Mesothelial cell of epicardium (in vitro differentiated cells): Measurements from ENCODE around the gene GNAI3. TPM values are rescaled to one million over a fixed set of nuclear protein-coding genes. Genes with fewer than 3 reads are reported as not detected.

ENCODE experiments used
- DNase-seq, 2 experiments: peaks; one replicate each; pipeline ENCODE4 v3.0.0; 2021; ENCODE audit warnings: low spot score in 2 of 2; ENCODE audit not compliant: unreplicated experiment in 2 of 2
- H3K27ac Mint-ChIP-seq: 2 replicates; pipeline ENCODE4 v1.8.0; 2021; ENCODE audit warnings: mixed read lengths
- H3K27me3 Mint-ChIP-seq: 2 replicates; pipeline ENCODE4 v1.8.0; 2021; ENCODE audit warnings: low read depth, mixed read lengths
- H3K36me3 Mint-ChIP-seq: 2 replicates; pipeline ENCODE4 v1.8.0; 2021; ENCODE audit warnings: mixed read lengths
- H3K4me1 Mint-ChIP-seq: 2 replicates; pipeline ENCODE4 v1.8.0; 2021; ENCODE audit warnings: mixed read lengths
- H3K4me3 Mint-ChIP-seq: 2 replicates; pipeline ENCODE4 v1.8.0; 2021; ENCODE audit warnings: mild to moderate bottlenecking, moderate library complexity, mixed read lengths
- H3K9me3 Mint-ChIP-seq: 2 replicates; pipeline ENCODE4 v1.8.0; 2021; ENCODE audit warnings: mixed read lengths
- total RNA-seq: library from RNA; stranded (reverse); gene quantifications from 3 replicates; pipeline ENCODE4 v1.2.1, GENCODE V29; 2021
- TF ChIP-seq, protein P1 (sequence below): fragments of 200-600 bp; sonication (generic); IDR thresholded peaks from one replicate; pipeline ENCODE4 v1.5.0; 2021; ENCODE audit warnings: antibody characterized with exemption; ENCODE audit not compliant: unreplicated experiment

Gene GNAI3
- total RNA-seq, 1 donor from 2014 or later, result 8.2 TPM

DNA sequence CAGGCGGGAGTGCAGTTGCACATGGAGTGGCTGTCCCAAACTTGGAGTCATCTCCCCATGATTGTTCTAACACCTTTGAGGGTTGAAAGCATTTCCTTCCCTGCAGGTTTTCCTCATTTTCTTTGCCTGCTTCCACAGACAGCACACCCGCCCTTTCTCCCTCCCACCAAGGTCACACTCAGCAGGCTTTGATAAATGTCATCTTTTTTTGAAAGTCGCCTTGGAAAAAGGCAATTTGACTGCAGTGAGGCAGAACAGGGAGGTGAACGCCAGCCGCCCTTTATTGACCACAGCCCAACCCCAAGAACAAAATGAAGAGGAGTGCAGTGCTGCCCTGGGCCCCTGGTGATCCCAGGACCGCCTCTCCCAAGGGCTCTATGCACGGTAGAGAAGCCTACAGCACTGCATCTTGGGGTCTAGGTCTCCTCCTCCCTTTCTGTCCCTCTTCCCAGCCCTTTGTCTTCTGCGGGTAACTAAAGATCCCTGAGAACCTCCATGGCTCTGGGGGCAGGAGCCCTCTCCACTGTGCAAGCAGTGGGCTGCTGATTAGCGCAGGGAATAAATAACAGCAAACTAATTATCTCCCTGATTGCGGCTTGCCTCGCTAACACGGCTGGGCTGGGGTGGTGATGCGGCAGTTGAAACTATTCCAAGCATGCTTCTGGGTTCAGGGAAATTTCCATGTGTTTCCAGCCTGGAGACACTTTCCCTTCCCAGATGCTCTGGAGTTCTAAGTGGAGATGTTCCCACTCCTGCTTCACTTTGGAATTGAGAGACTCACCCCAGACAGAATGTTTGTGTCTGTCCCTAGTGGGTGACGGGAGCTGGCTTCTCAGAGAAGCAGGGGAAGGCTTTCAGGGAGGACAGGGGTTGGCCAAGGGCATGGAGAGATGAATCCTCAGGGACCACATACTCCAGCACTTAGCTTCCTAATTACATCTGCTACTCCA is 27.1 kb upstream of the GNAI3 start:
- Mint-ChIP-seq H3K4me1 (no peaks in the 10 kb centered on the region), H3K4me3 (no peak overlapping the region), H3K27ac (no peak overlapping the region), H3K27me3 (peaks cover 36% of the 10 kb centered on the region), H3K9me3 (no peaks in the 10 kb centered on the region), H3K36me3 (no peaks in the 10 kb centered on the region)
- DNase-seq, result no peak
- TF ChIP-seq, protein P1, sequence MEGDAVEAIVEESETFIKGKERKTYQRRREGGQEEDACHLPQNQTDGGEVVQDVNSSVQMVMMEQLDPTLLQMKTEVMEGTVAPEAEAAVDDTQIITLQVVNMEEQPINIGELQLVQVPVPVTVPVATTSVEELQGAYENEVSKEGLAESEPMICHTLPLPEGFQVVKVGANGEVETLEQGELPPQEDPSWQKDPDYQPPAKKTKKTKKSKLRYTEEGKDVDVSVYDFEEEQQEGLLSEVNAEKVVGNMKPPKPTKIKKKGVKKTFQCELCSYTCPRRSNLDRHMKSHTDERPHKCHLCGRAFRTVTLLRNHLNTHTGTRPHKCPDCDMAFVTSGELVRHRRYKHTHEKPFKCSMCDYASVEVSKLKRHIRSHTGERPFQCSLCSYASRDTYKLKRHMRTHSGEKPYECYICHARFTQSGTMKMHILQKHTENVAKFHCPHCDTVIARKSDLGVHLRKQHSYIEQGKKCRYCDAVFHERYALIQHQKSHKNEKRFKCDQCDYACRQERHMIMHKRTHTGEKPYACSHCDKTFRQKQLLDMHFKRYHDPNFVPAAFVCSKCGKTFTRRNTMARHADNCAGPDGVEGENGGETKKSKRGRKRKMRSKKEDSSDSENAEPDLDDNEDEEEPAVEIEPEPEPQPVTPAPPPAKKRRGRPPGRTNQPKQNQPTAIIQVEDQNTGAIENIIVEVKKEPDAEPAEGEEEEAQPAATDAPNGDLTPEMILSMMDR, result no peak

DNA sequence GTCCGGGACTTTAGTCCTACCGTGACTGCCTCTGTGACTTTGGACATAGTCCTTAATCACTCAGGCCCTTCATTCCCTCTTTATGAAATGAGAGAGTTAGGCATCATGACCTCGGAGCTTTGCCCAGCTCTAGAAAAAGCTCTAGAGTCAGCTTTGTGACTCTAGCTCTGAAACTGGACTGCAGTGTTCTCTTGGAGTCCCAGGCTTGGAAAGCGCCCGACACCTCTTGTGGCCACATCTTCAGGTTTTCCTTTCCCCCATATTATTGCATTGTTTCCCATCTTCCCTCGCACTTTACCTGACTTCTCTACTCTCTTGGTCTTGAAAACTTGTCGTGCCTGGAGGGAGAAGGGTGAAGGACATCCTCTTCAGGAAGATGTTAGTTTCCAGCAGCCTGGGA is 26.4 kb upstream of the GNAI3 start:
- no peaks in the 10 kb centered on the region for H3K9me3 Mint-ChIP-seq
- no peak overlapping the region for H3K27ac Mint-ChIP-seq
- no peaks in the 10 kb centered on the region for H3K4me1 Mint-ChIP-seq
- TF ChIP-seq, protein P1, result no peak
- DNase-seq, result no peak
- no peak overlapping the region for H3K4me3 Mint-ChIP-seq
- H3K27me3 Mint-ChIP-seq, result peaks cover 41% of the 10 kb centered on the region
- no peaks in the 10 kb centered on the region for H3K36me3 Mint-ChIP-seq

DNA sequence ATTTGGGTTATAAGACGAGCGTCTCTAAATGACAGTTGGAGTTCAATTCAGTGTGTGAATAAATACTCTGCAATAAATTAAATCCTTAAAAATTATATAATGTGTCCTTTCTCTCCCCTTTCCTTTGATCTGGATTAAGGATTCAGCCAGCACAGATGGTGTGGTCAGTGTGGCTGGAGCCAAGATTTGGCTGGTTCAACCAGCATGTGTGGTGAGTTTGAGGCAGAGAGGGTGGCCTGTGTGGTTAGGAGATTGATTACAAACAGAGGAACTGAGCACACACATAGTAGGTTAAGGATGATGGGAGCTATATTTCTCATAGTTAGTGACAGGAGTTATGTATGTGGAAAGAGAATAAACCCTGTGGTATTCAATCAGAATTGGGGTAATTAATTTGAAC is 24.7 kb upstream of the GNAI3 start:
- H3K36me3 Mint-ChIP-seq, result no peaks in the 10 kb centered on the region
- TF ChIP-seq, protein P1, result no peak
- H3K4me1 Mint-ChIP-seq, result no peaks in the 10 kb centered on the region
- no peak for DNase-seq
- H3K9me3 Mint-ChIP-seq, result no peaks in the 10 kb centered on the region
- H3K27ac Mint-ChIP-seq, result no peak overlapping the region
- no peak overlapping the region for H3K4me3 Mint-ChIP-seq
- peaks cover 52% of the 10 kb centered on the region for H3K27me3 Mint-ChIP-seq

DNA sequence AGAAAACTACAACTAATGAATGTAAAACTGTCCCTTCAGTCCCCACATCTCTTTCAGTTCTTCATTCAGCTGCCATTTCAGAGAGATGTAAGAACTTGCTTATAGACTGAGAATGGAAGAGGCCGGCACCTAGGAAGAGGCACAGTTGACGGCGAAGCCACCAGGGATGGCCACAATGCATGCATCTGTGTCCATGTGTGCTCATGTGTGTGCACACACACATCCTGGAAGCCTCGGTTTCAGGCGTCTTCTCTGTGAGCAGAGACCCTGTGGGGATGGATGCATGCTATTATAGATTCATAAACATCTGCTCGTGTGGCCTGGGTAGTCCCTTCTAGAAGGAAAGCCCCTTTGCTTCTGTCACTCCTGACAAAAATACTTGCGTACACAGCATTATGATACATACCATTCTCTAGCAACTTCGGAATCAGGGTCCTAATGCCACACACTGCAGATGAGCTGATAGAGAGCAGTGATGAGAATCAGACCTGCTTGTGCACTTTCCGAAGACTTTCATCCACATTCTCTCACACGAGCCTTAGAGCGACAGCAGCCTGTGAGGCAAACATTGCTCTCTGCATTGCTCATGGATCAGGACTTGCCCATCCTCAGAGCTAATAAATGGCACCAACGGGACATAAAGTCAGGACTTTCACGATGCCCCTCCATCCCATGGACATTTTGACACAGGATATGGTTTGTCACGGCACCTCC is 21.2 kb upstream of the GNAI3 start:
- no peak overlapping the region for H3K4me3 Mint-ChIP-seq
- H3K9me3 Mint-ChIP-seq, result no peaks in the 10 kb centered on the region
- no peaks in the 10 kb centered on the region for H3K4me1 Mint-ChIP-seq
- H3K36me3 Mint-ChIP-seq, result no peaks in the 10 kb centered on the region
- no peak overlapping the region for H3K27ac Mint-ChIP-seq
- TF ChIP-seq, protein P1, result no peak
- no peak for DNase-seq
- peaks cover 32% of the 10 kb centered on the region for H3K27me3 Mint-ChIP-seq

DNA sequence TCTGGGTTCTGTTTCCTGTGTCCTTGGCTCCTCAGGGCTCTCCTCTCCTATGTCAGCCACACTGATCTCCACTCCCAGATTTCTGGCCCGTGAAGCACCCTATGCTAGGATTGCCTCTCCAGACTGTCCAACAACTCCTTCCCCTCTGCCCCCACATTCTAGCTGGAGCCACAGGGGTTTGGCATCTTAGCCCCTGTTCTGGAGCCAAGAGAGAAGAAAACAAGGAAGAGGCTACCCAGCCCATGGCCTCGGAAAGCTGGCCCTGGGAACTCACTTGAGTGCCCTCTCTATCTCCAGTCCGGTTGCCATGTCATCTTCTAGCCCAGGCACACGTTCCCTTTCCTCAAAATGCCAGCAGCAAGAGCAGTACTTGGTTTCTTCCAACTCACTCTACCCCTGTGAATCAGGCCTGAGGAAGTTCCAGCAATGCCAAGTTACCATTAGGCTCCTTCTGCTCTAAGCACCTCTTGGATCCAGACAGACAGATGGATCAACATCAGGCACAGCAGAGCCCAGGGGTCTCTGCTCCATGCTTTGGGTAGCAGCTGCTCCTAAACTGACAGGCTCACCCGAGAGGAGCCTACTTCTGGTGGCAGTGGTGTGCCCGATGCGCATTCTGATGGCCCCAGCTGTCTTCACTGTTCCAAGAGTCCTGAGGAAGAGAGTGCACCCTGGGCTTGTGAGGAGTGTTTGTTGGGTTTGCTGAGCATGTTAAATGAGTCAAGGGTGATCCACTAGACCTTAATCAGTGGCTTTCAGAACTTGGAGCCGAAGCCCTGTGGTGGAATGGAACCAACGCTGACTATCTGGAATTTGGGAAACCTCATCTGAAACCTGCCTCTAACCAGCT is 20.3 kb upstream of the GNAI3 start:
- H3K27ac Mint-ChIP-seq, result no peak overlapping the region
- H3K9me3 Mint-ChIP-seq, result no peaks in the 10 kb centered on the region
- H3K4me3 Mint-ChIP-seq, result no peak overlapping the region
- H3K4me1 Mint-ChIP-seq, result peaks cover 5% of the 10 kb centered on the region
- no peaks in the 10 kb centered on the region for H3K36me3 Mint-ChIP-seq
- H3K27me3 Mint-ChIP-seq, result peaks cover 28% of the 10 kb centered on the region
- TF ChIP-seq, protein P1, result no peak
- no peak for DNase-seq
